Neural cell (in vitro differentiated cells): ENCODE data around the gene LY9.

ENCODE experiments used
- MXI1 ChIP-seq: fragments of 450-650 bp; conservative IDR thresholded peaks from 2 replicates; pipeline ENCODE4 v1.6.1; 2014; ENCODE audit warnings: antibody characterized with exemption, mild to moderate bottlenecking; ENCODE audit not compliant: poor library complexity, severe bottlenecking
- TF ChIP-seq, protein P1 (sequence below): fragments of 450-650 bp; IDR thresholded peaks from 2 replicates; pipeline ENCODE4 v1.5.1; 2014; ENCODE audit warnings: antibody characterized with exemption, mild to moderate bottlenecking, moderate library complexity; ENCODE audit not compliant: poor library complexity, severe bottlenecking

DNA sequence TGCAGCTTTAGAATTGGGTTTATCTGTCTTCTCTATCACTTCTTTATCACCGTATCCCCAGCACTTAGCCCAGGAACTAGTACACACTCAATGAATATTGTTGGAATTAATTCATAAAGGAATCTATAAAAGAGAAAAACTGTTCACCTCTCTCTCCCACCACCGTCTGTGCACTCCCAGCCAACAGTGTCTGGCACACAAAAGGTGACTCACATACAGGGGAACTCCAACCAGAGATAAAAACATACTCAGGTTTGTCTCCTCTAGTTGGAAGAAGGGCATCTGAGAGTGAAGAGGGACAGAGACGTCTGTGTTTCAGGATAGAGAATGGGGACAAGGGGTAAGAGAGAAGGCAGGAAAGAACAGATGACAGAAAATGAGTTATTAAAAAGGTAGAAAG is 79.0 kb downstream of the LY9 start:
- TF ChIP-seq, protein P1, sequence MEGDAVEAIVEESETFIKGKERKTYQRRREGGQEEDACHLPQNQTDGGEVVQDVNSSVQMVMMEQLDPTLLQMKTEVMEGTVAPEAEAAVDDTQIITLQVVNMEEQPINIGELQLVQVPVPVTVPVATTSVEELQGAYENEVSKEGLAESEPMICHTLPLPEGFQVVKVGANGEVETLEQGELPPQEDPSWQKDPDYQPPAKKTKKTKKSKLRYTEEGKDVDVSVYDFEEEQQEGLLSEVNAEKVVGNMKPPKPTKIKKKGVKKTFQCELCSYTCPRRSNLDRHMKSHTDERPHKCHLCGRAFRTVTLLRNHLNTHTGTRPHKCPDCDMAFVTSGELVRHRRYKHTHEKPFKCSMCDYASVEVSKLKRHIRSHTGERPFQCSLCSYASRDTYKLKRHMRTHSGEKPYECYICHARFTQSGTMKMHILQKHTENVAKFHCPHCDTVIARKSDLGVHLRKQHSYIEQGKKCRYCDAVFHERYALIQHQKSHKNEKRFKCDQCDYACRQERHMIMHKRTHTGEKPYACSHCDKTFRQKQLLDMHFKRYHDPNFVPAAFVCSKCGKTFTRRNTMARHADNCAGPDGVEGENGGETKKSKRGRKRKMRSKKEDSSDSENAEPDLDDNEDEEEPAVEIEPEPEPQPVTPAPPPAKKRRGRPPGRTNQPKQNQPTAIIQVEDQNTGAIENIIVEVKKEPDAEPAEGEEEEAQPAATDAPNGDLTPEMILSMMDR = no peak
- TF ChIP-seq MXI1 = no peak
